ENCODE results near the gene CPLX3.

Gene CPLX3

GRCh38 chr15:74826364-74826819 lies at the start of gene CPLX3:
Gene CPLX3, plus strand, starts transcription at chr15:74826627. Its CDS starts 77 bp downstream, at chr15:74826704.
- no peak for DNase-seq (ENCODE audit: low read depth)
- no peak within 1 kb of the TSS for H3K4me3 ChIP-seq (ENCODE audit: low read depth, low read length)
- in situ Hi-C loops (cut with HindIII; ENCODE audit: low sequenced_read_pairs), result no loop called here
- TF ChIP-seq CTCF (IDR thresholded peaks at IDR 0.05; ENCODE audit: low read depth, low read length, missing control alignments), result no peak

- TF ChIP-seq CTCF (IDR thresholded peaks at IDR 0.05; ENCODE audit: low read depth, low read length, missing control alignments), result no peak
- H3K4me3 ChIP-seq (ENCODE audit: low read depth, low read length), result no peak overlapping the region
- DNase-seq (ENCODE audit: low read depth), result no peak
- in situ Hi-C loops (cut with HindIII; ENCODE audit: low sequenced_read_pairs), result loop anchor here (10.0 kb wide), 1 partner anchor 402 kb away; no protein-coding TSS in a partner anchor
Observed at GRCh38 chr15:74776821-74777768, 49.3 kb upstream of the CPLX3 start.

DNA sequence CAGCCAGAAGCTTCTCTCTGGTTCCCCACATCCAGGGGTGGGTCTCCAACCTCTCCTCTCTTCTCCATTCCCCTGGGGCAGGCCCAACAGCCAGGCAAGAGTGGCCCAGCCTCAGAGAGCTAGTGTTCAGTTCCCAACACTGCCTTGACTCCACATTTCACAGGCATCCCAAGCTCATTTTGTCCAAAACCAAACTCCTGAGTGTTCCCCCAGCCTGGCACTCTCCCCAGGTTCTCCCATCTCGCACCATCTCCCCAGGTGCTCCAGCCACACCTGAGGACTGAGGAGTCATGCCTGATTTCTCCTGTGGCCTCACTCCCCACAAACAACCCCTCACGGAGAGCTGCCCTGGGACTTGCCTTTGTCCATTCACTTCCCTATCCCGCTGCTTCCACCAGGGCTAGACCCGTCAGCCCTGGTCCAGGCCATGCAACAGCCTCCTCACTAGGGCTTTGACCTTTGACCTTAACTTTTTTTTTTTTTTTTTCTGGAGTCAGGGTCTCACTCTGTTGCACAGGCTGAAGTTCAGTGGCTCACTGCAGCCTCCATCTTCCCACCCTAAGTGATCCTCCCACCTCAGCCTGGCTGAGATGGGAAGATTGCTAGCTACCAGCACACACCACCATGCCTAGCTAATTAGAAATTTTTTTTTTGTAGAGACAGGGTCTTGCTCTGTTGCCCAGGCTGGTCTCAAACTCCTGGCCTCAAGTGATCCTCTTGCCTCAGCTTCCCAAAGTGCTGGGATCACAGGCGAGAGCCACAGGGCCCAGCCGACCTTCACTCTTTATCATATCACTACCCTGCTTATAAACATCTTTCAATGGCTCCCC lies 48.4 kb upstream of the CPLX3 start:
- in situ Hi-C loops (cut with HindIII; ENCODE audit: low sequenced_read_pairs), result loop anchor here (10.0 kb wide), 1 partner anchor 403 kb away; no protein-coding TSS in a partner anchor
- no peak overlapping the region for H3K4me3 ChIP-seq (ENCODE audit: low read depth, low read length)
- TF ChIP-seq CTCF (IDR thresholded peaks at IDR 0.05; ENCODE audit: low read depth, low read length, missing control alignments), result no peak
- no peak for DNase-seq (ENCODE audit: low read depth)

DNA sequence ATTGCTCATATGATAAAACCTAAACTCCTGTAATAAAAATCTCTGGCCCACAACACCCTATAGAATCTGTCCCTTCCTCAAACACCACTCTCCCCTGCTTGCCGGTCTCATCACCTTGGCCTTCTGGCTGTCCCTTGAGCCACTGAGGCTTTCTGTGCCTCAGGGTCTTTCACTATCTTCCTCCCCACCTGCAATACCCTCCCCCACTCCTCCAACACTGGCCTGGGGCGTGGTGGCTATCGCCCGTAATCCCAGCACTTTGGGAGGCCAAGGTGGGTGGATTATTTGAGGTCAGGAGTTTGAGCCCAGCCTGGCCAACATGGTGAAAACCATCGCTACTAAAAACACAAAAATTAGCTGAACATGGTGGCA lies 47.8 kb upstream of the CPLX3 start:
- H3K4me3 ChIP-seq (ENCODE audit: low read depth, low read length), result no peak overlapping the region
- in situ Hi-C loops (cut with HindIII; ENCODE audit: low sequenced_read_pairs), result loop anchor here (10.0 kb wide), 1 partner anchor 404 kb away; no protein-coding TSS in a partner anchor
- no peak for TF ChIP-seq CTCF (IDR thresholded peaks at IDR 0.05; ENCODE audit: low read depth, low read length, missing control alignments)
- no peak for DNase-seq (ENCODE audit: low read depth)

DNA sequence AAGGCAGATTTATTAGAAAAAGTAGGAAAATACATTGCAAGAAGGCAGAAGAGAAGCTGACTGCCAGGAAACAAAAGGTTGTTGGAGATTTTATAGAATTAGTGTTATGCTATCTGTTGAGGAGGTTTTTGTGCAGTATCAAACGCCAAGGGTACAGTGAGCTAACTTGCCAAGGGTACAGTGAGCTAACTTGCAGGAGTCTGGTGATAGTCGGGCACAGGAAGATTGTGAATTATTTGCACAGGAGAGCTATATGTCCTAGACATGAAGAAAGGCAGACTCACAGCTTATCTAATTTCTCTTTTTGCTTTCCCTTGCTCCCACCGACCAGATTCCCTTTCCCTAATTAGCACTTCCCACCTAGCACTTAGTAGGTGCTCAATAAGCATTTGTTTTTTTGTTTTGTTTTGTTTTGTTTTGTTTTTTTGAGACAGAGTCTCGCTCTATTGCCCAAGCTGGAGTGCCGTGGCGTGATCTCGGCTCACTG lies 47.2 kb upstream of the CPLX3 start:
- no peak overlapping the region for H3K4me3 ChIP-seq (ENCODE audit: low read depth, low read length)
- in situ Hi-C loops (cut with HindIII; ENCODE audit: low sequenced_read_pairs), result loop anchor here (10.0 kb wide), 1 partner anchor 404 kb away; no protein-coding TSS in a partner anchor
- no peak for TF ChIP-seq CTCF (IDR thresholded peaks at IDR 0.05; ENCODE audit: low read depth, low read length, missing control alignments)
- no peak for DNase-seq (ENCODE audit: low read depth)
